Ecto neural progenitor cell (in vitro differentiated cells): ENCODE results near the gene MED28.
"Not testable (repeated sequence)": the region's sequence is repeated elsewhere in the genome, so short reads cannot be mapped to it uniquely, and the experiment has no call there.

Source experiments
- DNase-seq: peaks from one replicate; pipeline ENCODE4 v3.0.0-alpha.2; 2018; ENCODE audit warnings: low spot score

Gene MED28

GRCh38 chr4:17618926-17619325 is 4.5 kb downstream of the MED28 start:
- no peak for DNase-seq

- no peak for DNase-seq
These were observed 5.1 kb downstream of the MED28 start for GRCh38 chr4:17619416-17620105.

- no peak for DNase-seq
These were observed 9.1 kb downstream of the MED28 start for GRCh38 chr4:17623451-17624001.

GRCh38 chr4:17624821-17625220 is 10.4 kb downstream of the MED28 start:
- no peak for DNase-seq

GRCh38 chr4:17630228-17630627 is 15.8 kb downstream of the MED28 start:
- no peak for DNase-seq

- no peak for DNase-seq
These were observed 19.2 kb downstream of the MED28 start for GRCh38 chr4:17633600-17633999.

GRCh38 chr4:17635056-17635455 is 20.6 kb downstream of the MED28 start:
- DNase-seq = no peak

GRCh38 chr4:17636341-17636695 is 21.9 kb downstream of the MED28 start:
- DNase-seq = no peak

GRCh38 chr4:17636696-17637622 is 22.5 kb downstream of the MED28 start:
- peak; percentile 85 for DNase-seq

GRCh38 chr4:17639136-17639535 is 24.7 kb downstream of the MED28 start:
- no peak for DNase-seq

GRCh38 chr4:17642398-17642783 is 27.9 kb downstream of the MED28 start:
- no peak for DNase-seq

- DNase-seq = no peak
These were observed 32.3 kb downstream of the MED28 start for GRCh38 chr4:17646693-17647092.

- no peak for DNase-seq
These were observed 32.9 kb downstream of the MED28 start for GRCh38 chr4:17647176-17647806.

- DNase-seq = no peak
These were observed 33.5 kb downstream of the MED28 start for GRCh38 chr4:17647927-17648326.

- no peak for DNase-seq
These were observed 36.0 kb downstream of the MED28 start for GRCh38 chr4:17650406-17650805.

GRCh38 chr4:17654701-17655100 is 40.3 kb downstream of the MED28 start:
- no peak for DNase-seq

- DNase-seq = no peak
These were observed 42.6 kb downstream of the MED28 start for GRCh38 chr4:17657090-17657489.

- DNase-seq = no peak
These were observed 43.4 kb downstream of the MED28 start for GRCh38 chr4:17657849-17658248.

- not testable (repeated sequence) for DNase-seq
These were observed 44.8 kb downstream of the MED28 start for GRCh38 chr4:17659196-17659595.

- no peak for DNase-seq
These were observed 48.3 kb downstream of the MED28 start for GRCh38 chr4:17662694-17663093.

- no peak for DNase-seq
These were observed 50.3 kb downstream of the MED28 start for GRCh38 chr4:17664755-17665154.

- DNase-seq = no peak
These were observed 50.9 kb downstream of the MED28 start for GRCh38 chr4:17665346-17665745.

- DNase-seq = no peak
These were observed 51.4 kb downstream of the MED28 start for GRCh38 chr4:17665852-17666251.
